GM18499 (cell line): ENCODE measurements around the gene ID2.

ENCODE experiments used
- ATAC-seq: cut with Tn5 transposase; IDR thresholded peaks from one replicate; pipeline ENCODE4 v1.9.1; 2021; ENCODE audit warnings: moderate number of reproducible peaks; ENCODE audit not compliant: insufficient read depth, unreplicated experiment

The ID2 gene

DNA sequence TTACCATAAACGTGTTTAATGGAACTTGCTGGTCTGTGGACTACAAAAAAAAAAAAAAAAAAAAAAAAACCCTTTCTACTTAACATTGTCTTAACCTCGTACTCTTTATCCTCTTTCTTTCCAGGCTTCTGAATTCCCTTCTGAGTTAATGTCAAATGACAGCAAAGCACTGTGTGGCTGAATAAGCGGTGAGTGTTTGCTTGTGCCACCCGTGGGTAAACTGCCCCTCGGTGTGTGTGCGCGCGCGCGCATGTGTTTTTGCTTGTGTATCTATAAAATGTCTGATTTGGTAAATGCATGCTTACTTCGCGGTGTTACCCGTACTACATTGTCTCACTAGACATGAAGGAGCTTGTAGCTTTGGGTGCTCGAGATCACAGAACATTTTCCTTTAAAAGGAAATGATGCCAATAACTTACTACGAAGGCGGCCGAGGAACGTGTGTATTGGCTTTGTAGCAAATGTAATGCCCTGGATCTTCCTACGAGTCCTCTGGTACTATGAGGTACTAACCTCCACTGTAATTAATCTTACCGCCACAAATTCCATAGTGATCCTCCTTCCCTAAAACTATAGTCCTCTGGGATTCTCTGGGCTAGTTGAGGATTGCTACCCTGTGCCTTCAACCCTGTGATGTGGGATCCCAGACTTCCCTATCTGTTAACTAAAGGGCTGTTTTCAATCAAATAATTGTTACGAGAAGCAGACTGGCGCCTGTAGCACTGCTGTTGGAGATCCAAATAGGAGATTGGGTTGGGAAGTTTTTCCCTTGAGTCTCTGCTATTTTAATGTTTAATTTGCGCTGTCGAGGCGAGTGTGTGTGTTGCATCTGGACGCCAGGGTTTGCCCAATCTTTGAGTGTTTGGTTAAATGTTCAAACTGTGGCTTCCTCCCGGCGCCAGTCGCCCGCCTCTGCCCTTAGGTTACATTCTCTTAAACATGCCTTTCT, 1.1 kb downstream of the ID2 start:
- ATAC-seq = no peak

GRCh38 chr2:8684540-8684877, 2.7 kb downstream of the ID2 start:
- ATAC-seq = no peak

DNA sequence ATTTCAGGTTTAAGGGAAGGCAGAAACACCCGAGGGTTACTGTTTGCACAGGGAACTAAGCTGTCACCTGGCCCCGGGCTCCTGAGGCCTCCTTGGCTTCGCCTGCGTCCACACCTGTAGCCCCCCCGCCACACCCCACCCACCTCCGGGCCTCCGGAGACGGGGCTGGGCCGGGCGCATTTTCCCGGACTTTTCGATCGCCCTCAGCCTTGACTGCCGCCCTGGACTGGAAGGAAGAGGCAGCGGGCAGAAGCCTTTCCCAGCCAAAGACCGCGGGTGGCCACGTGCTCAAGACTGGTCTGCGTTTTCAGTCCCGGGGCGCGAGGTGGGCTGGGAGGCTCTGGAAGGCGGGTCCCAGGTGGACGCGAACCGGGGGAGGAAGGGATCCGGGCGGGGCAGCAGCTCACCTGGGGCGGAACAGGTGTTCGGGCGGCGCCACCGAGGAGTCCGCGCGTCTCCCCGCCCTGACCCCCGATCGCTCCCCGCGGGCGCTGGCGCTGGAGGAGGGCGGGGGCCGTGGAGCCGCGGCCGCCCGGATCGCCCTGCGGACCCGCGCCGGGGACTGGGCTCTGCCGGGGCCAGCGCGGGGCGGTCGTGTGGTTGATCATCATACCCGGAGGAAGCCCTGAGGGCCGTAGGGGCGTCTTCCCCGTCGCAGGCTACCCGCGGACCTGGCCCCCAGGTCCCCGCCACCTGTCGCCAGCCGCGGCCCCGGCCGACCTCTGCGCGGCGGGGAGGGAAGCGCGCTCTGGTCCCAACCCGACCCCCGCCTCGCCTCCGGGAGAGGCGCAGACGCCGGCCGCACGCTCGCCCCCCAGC, 3.2 kb downstream of the ID2 start:
- ATAC-seq = no peak

DNA sequence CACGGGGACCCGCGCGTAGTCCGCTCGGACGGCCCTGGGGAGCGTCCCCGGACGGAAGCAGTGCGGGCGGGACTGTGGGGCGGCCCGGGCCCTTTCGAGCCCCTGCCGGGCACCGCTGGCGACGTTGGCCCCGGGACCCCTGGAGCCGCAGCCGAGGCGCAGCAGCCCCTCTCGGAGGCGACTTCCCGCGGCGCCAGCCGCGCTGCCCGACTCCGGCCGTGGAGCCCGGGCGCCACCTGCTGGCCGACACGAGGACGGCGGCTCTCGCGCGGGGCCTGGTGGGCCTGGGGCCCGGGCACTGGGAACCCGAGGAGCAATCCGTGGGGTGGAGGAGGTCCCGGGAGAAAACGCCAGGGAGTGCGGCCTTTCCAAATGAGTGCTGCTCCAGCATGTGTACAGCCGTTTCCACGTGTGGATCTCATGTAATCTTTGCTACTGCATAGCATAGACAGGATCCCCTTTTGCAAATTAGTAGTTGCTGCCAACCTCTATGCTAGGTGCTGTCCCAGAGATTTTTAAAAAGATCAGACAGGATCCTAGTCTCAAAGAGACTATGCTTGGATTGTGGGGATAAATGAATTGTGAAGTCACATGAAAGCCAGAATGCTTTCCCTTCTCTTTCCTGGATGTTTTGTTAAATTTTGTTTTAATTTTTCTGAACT, 4.0 kb downstream of the ID2 start:
- no peak for ATAC-seq

GRCh38 chr2:8691859-8692437, 10.1 kb downstream of the ID2 start:
- ATAC-seq = no peak

DNA sequence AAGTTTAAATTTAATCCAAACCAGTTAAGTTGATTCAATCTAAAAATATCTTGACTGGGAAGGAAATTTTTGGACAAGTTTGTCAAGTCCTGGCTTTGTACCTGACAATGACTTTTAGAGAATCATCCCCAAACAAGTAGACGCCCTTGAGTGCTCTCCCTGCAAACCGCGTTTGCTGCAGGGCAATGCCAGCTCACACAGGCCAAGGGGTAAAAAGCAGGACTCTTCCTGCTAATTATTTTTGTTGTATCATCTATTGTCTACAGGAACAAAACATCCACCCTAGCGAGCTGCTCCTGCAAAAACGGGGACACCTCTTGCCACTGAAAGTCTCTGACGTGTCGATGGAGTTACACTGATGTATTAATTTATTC, 10.9 kb downstream of the ID2 start:
- ATAC-seq = no peak

GRCh38 chr2:8693157-8693821, 11.4 kb downstream of the ID2 start:
- no peak for ATAC-seq

DNA sequence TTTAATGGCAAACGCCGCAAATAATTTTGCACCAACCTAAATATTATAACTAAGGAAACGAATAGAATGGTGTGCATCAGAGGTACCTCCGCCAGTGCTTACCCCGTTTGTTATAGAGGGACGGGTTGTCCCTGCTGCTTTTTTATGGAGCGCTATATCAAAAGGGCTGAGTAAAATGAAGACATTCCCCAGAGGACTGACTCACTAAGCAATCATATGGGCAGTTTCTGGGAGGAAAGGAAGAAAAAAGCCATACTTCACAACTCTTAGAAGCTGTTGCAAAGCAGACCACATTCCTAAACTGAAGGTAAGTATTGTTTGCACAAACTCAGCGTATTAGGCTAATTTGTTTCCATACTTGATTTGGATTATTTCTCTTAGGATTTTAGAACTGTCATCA, 12.9 kb downstream of the ID2 start:
- no peak for ATAC-seq

GRCh38 chr2:8697190-8697589, 15.3 kb downstream of the ID2 start:
- no peak for ATAC-seq

GRCh38 chr2:8699839-8700238, 18.0 kb downstream of the ID2 start:
- no peak for ATAC-seq

GRCh38 chr2:8701681-8702379, 20.0 kb downstream of the ID2 start:
- ATAC-seq = no peak

- no peak for ATAC-seq
These were observed 23.1 kb downstream of the ID2 start for GRCh38 chr2:8704906-8705305.

DNA sequence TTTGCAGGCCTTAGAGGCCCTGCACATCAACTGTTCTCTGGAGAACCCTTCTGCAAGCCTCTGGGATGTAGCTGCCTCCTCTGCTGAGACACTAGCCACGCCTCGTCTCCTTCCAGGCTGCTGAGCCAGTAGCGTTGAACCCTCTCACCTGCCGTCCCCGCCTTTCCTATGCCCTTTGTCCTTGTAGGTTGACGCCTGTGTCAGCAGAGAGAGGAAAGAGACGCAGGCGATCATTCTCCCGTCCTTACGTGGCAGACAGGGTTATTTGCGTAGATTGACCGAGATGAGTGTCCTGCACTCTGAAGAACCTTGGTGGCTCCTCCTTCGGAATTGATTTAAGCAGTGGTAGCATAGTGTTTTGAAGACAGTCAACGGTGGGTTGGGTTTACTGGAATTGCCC, 27.8 kb downstream of the ID2 start:
- ATAC-seq = no peak

DNA sequence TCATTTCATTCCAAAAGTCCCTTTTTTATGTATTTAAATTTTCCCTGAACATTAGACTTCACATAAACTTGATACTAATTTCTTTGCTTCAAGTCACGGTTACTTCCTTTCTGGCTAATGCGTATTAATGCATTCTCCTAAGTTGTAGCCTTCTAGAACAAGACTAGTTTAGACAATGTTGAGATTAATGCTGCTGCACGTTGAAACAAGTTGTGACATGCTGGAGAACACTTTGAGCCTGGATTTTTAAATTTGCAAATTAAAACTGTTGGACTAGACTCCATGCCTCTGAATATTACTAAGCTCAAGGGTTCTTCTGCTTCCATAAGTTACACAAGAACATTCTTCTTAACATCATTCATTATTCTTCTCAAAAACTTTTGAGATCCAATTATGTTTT, 29.1 kb downstream of the ID2 start:
- no peak for ATAC-seq

GRCh38 chr2:8714283-8714682, 32.4 kb downstream of the ID2 start:
- no peak for ATAC-seq

DNA sequence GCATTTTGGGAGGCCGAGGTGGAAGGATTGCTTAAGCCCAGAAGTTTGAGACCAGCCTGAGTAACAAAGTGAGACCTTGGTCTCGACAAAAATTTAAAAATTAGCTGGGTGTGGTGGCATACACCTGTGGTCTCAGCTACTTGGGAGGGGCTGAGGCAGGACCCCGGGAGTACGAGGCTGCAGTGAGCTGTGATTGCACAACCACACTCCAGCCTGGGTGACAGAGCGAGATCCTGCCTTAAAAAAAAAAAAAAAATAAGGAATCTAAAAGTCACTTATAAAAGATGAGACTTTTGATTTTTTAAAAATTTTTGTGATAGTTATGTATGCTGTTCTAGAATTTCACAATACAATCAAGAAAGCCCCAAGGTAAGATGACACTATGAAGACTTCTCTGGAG, 33.1 kb downstream of the ID2 start:
- ATAC-seq = no peak

DNA sequence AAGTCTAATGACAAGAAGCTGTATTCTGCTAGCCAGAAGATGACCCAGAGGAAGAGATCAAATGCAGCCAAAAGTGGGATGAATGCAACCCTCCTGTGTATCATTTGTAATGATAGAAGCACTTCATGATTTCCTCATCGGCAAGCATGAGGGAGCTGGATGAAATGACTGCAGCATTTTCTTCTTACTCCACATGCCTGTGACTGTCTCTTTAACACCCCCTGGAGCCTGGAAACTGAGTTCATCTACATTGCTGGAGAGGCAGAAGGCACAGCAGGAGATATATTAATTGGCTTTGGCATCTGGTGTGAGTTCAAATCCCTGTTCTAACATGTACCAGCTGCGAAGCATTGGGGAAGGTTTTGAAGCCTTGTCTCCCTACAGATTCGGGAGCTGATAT, 37.7 kb downstream of the ID2 start:
- ATAC-seq = no peak

DNA sequence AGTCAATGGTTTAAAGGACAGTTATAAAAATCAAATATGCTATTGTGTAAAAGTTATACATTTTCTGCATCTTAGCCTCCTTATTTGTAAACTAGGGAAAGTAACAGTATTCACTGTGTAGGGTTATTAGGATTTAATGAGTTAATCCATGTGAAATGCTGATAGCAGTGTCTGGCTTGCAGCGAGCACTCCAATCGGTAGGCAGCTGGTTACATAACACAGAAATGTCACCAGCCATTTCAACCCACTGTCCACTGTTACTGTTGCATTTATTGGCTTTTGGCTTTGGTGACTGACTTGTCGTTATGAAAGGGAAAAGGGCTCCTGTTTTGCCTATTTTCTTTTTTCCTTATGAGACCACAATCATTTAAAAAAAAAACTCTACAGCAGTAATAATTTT, 38.9 kb downstream of the ID2 start:
- no peak for ATAC-seq

DNA sequence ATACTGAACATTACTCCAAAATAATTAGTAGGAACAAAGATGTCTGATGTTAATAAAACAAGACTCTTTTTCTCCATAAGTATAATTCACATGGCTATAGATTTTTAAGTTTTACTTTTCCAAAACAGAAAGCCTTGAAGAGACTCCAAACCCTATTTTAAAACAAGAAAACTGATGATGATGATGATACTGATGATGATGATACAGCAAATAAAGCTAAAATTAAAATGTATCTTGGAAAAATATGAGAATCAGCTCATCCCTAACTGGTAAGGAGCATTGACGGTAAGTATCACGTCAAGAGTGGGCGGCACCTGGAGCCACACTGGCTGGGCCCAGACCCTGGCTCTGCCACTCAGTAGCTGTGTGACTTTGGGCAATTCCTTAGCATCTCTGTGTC, 39.6 kb downstream of the ID2 start:
- no peak for ATAC-seq

- ATAC-seq = no peak
These were observed 41.1 kb downstream of the ID2 start for GRCh38 chr2:8722986-8723385.
